PC-9 (cell line): ENCODE data around the gene TANC2.

Experiments used
- EZH2 ChIP-seq: fragments of 200-600 bp; sonication (generic); IDR thresholded peaks from 2 replicates; pipeline ENCODE4 v1.8.0; 2017; ENCODE audit warnings: antibody characterized with exemption, low read depth
- TF ChIP-seq, protein P1 (sequence below): fragments of 200-600 bp; sonication (generic); conservative IDR thresholded peaks from 2 replicates; pipeline ENCODE4 v1.6.1; 2017; ENCODE audit warnings: mixed run types, antibody characterized with exemption, mild to moderate bottlenecking, moderate library complexity

DNA sequence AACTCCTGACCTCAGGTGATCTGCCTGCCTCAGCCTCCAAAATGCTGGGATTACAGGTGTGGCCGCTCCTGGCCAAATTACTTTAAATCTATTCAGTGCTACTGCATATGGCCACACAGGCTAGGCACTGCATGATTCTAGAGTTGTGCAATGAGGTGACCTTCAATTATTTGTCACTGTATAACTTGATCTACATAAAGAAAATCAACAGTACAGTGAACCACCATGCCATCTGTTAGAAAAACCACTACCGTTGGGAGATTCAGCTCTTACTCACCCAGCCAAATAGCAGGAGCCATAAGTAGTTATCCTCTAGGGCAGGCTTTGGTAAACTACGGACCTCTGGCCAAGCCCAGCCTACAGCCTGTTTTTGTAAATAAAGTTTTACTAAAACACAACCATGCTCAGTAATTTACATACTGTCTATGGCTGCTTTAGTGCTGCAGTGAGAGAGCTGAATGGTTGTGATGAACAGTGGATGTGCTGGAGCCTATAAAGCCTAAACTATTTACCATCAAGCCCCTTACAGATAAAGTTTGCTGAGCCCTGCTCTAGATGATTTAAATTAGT is 40.7 kb upstream of the TANC2 start:
- TF ChIP-seq, protein P1, sequence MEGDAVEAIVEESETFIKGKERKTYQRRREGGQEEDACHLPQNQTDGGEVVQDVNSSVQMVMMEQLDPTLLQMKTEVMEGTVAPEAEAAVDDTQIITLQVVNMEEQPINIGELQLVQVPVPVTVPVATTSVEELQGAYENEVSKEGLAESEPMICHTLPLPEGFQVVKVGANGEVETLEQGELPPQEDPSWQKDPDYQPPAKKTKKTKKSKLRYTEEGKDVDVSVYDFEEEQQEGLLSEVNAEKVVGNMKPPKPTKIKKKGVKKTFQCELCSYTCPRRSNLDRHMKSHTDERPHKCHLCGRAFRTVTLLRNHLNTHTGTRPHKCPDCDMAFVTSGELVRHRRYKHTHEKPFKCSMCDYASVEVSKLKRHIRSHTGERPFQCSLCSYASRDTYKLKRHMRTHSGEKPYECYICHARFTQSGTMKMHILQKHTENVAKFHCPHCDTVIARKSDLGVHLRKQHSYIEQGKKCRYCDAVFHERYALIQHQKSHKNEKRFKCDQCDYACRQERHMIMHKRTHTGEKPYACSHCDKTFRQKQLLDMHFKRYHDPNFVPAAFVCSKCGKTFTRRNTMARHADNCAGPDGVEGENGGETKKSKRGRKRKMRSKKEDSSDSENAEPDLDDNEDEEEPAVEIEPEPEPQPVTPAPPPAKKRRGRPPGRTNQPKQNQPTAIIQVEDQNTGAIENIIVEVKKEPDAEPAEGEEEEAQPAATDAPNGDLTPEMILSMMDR: no peak
- no peak for TF ChIP-seq EZH2
